HL-60 (cell line): ENCODE results near the gene LRP1-AS.

Experiments used
- DNase-seq, 2 experiments: peaks; one replicate each; pipeline ENCODE4 v3.0.0-alpha.2; 2010 to 2020; ENCODE audit warnings: low read depth in 1 of 2, low spot score in 1 of 2
- H3K27ac ChIP-seq: fragments of 250-450 bp; sonication (Bioruptor Pico); replicated peaks from 2 replicates; pipeline ENCODE4 v1.5.1; 2020; ENCODE audit warnings: mild to moderate bottlenecking, moderate library complexity
- H3K27me3 ChIP-seq: fragments of 250-450 bp; sonication (Bioruptor Pico); 2 replicates; pipeline ENCODE4 v1.5.1; 2021; ENCODE audit warnings: mild to moderate bottlenecking, moderate library complexity; ENCODE audit not compliant: insufficient read depth, poor library complexity, severe bottlenecking
- H3K4me3 ChIP-seq: replicated peaks from 2 replicates; pipeline ENCODE4 v1.5.1; 2011; ENCODE audit warnings: mild to moderate bottlenecking, control low read depth, low read length; ENCODE audit not compliant: insufficient read depth
- CTCF ChIP-seq: IDR thresholded peaks from one replicate; pipeline ENCODE4 v1.5.1; 2011; ENCODE audit warnings: low read length, control low read depth, inconsistent platforms; ENCODE audit not compliant: insufficient read depth
- GABPA ChIP-seq: IDR thresholded peaks from 2 replicates; pipeline ENCODE4 v1.6.1; 2012; ENCODE audit warnings: low read depth
- POLR2AphosphoS5 ChIP-seq: IDR thresholded peaks from 2 replicates; pipeline ENCODE4 v1.6.1; 2012; ENCODE audit warnings: low read depth
- REST ChIP-seq: IDR thresholded peaks from 2 replicates; pipeline ENCODE4 v1.6.1; 2012; ENCODE audit warnings: low read depth; ENCODE audit not compliant: insufficient replicate concordance
- SPI1 ChIP-seq: IDR thresholded peaks from 2 replicates; pipeline ENCODE4 v1.6.1; 2012; ENCODE audit warnings: low read depth, mild to moderate bottlenecking, borderline replicate concordance

Gene LRP1-AS

GRCh38 chr12:57160741-57161140 lies 13.3 kb upstream of the LRP1-AS start:
- no peaks in the 10 kb centered on the region for H3K27me3 ChIP-seq
- DNase-seq: no peak
- H3K27ac ChIP-seq: no peak overlapping the region

GRCh38 chr12:57160040-57160439 lies 12.6 kb upstream of the LRP1-AS start:
- H3K27ac ChIP-seq: no peak overlapping the region

More at GRCh38 chr12:57160741-57161140, 13.3 kb upstream of the LRP1-AS start:
- TF ChIP-seq REST (no peak), CTCF (no peak), SPI1 (no peak), GABPA (no peak), POLR2AphosphoS5 (no peak)
- no peak overlapping the region for H3K4me3 ChIP-seq

GRCh38 chr12:57159311-57159710 lies 11.9 kb upstream of the LRP1-AS start:
- TF ChIP-seq GABPA: no peak
- TF ChIP-seq POLR2AphosphoS5: no peak
- TF ChIP-seq SPI1: no peak
- no peak for TF ChIP-seq REST
- TF ChIP-seq CTCF: no peak
- H3K27me3 ChIP-seq: no peaks in the 10 kb centered on the region
- H3K27ac ChIP-seq: no peak overlapping the region
- no peak for DNase-seq
- H3K4me3 ChIP-seq: no peak overlapping the region

More at GRCh38 chr12:57160040-57160439, 12.6 kb upstream of the LRP1-AS start:
- TF ChIP-seq GABPA (no peak), CTCF (no peak), SPI1 (no peak), REST (no peak), POLR2AphosphoS5 (no peak)
- H3K27me3 ChIP-seq: no peaks in the 10 kb centered on the region
- H3K4me3 ChIP-seq: no peak overlapping the region
- DNase-seq: no peak
